Amygdala (tissue), 56 donors: ENCODE results near the gene CD80.
"Not testable (repeated sequence)": the region's sequence is repeated elsewhere in the genome, so short reads cannot be mapped to it uniquely, and the experiment has no call there.

Experiments used
- DNase-seq, 56 donors: peaks; one replicate each; lab custom pipeline; 2025; lab: John Stamatoyannopoulos, UW

CD80 gene

DNA sequence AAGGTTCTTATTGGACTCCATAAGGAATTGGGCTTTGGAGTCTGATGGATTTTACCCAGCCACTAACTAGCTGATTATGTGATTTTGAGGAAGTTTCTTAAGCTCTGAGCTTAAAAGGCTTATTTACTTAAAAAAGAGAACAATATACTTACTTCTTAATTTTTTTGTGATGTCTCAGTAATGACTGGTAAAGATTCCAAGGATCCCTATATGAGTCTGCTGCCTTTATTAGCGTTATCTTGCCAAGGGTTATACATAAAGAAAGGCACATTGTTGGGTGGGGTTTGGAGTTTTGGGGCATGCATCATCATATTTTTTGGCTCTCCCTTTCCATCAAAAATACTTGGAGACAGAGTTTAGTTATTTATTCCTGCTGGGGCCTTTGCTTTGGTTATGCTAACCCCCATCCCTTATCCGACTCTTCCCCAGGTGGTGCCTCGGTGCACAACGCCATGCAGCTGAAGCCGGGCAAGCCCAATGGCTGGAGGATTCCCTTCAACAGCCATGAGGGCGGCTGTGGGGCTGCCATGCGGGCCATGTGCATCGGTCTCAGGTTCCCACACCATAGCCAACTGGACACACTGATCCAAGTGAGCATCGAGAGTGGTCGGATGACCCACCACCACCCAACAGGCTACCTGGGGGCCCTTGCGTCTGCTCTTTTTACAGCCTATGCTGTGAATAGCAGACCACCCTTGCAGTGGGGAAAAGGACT, 26.6 kb upstream of the CD80 start:
- no peak for DNase-seq

DNA sequence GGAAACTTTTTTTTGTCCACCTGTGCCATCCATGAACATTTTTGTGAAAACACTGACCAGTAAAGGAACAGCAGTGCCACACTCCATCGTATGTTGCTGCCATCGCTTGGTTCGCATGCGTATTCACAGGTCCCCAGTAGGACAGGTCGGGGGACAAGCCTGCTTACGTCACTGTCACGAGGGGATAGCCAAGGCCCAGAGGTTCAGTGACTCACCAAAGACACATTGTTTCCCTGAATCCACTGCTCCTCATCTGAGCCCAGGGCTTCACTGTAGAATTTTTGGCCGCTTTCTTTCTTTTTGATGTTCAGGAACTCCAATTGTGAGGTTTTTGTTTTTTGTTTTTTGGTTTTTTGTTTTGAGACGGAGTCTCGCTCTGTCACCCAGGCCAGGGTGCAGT, 25.8 kb upstream of the CD80 start:
- no peak for DNase-seq

DNA sequence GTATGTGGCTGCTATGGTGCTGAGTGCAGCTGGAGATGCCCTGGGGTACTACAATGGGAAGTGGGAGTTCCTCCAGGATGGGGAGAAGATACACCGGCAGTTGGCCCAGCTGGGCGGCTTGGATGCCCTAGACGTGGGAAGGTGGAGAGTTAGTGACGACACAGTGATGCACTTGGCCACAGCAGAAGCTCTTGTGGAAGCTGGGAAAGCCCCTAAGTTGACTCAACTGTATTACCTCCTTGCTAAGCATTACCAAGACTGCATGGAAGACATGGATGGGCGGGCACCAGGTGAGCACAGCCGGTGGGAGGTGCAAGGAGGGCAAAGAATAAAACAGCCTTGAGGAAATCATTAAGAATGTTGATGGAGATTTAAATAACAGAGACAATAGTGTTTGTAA, 22.8 kb upstream of the CD80 start:
- DNase-seq: no peak

DNA sequence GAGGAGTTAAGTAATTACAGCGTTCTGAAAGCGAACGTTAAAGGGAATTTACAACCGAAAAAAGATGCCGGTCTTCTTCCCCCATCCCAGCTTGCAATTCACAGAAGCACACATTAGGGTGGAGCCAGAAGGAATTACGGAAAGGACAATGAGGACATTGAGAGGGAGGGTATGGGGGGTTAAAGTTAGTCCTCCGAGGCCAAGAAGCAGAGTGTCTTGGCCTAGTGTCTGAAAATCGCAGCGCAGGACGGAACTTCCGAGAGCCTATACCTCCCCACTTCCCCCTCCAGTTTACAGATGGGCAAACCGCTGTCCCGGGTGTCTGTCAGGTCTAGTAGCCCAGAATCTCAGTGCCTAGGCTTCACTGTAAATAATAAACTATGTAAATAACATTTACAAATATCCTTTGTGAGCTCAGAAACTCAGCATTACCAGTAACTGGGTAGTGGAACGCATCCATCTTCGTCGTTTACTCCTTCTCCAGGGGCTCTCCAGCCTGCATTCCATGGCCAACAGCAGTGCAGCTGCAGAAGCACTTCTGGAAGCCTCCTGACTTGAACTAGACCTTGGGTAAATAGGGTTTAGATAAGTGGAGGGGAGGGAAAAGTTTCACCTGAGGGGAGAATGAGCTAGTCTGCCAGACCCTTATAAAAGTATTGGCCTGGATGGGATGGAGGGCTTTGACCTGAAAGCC, 20.8 kb upstream of the CD80 start:
- peak in 1 of 56 donors; percentile 24 for DNase-seq

DNA sequence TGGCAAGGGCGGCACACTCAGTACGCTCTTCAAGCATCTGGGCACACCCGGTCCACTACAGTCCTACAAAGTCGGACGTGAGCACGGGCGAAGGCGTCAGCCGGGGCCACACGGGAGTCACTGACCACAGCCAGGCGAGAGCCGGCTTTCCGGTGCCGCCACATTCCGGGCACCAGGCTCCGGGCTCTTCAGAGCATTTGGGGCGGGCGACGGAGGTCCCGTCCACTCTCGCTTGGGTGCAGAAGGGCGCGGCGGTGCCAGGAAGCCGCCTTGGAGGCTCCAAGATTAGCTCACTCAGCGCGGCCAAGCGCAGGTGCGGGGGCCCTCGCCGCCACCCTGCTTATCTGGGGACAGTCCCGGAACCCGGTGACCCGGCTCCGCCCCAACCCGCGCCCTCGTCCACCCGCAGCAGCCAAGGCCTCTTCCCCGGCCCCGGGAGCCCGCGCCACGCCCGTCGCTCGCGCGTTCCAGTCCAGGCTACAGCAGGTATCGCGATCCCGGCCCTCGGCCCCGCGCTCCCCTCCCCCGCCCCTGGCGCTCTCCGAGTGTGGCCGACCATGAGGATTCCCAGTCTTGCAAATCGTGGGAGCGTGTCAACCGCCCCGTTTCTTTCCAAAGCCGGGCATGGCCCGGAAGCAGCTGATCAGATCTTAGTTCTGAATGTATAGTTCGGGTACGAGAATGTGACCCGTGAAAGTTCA, 20.1 kb upstream of the CD80 start, which contains the start of gene ADPRH:
ADPRH (plus strand) TSS at position 127 of the 701 bp plus-strand sequence. CDS start 2,678 bp downstream, outside the sequence.
- peak in 23 of 56 donors; percentile 11 to 65 (median 25) for DNase-seq

DNA sequence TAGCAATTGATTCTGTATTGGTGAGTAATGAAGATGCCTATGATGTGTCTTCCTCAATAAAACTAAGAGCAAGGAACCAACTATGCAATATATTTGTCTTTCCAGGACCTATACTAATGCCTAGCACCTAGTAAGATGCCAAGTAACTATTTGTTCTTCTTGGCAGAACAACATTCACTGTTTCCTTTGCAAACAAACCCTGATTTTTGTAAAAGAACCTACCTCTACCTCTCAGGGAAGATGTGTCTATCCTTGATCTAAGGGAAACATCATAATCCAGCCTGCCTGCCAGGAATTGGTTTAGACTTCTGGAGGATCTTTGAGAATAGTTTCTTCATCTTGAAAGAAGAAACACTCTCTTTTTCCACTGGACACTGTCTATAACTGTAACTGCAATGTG, 16.1 kb upstream of the CD80 start:
- no peak for DNase-seq

DNA sequence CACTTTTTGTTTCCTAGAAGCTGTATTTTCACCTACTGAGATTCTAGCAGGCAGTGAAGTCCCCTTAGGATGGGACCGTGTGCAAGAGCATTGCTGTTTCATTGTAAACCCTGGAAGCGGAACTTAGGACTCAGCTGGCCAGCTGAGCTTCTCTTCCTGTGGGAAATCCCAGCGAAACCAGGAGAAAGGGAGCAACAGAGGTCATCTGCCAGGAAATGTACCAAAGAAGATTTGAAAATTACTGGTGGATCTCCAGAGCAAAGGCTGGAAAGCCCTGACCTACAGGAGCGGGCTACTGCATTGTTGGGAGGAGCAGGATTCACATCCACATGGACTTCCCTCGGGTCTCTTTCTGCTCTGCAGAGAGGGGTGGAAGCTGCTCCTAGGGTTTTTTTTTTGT, 12.3 kb upstream of the CD80 start:
- DNase-seq: no peak

DNA sequence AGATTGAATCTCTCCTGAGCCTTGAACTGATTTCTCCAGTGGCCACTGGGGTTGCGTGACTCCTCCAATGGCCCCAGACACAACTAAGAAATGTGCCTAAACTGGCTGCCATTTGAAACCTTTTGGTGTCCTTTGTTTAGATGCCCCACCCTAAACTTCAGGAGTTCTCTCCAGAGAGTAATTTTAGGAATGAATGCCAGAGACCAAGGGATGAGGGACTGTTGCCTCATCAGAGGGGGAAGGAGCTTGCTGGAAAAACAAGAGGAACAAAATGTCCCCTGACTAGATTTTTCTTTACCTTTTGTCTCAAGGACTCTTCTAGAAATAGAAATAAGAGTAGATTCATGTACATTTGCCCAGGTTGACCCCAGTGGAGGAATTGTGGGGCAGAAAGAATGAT, 11.8 kb upstream of the CD80 start:
- DNase-seq: no peak

DNA sequence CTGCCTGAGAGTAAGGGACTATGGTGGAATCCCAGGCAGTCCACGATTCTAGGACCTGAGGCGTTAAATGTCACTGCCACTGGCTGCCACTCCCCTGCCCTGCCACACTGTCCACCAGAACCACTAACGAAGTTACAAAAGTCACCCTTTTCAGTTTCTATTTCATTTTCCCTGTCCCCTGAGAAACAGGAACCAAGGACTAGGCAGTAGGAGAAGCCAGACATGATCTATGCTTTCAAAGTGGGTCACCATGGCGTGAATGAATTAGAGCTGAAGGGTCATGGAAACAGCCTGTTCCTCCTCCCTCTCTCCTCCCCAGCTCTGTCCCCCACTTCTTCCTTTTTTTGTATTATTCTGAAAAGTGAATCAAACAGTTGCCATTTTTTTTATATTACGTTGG, 10.8 kb upstream of the CD80 start:
- peak in 1 of 56 donors; percentile 25 for DNase-seq

DNA sequence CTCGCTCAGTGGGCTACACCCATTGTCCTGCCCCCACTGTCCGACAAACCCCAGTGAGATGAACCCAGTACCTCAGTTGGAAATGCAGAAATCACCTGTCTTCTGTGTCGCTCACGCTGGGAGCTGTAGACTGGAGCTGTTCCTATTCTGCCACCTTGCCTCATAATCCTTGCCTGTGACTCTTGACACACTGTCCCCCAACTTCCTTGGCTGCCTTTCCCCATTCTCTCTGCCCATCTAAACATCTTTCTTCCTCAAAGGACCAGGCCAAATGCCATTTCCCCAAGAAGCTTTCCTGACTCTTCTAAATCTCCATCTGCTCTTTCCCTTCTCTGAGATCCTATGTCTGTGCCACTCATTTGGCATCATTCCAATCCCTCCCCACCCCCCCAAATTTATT, 9.7 kb upstream of the CD80 start:
- DNase-seq: no peak

DNA sequence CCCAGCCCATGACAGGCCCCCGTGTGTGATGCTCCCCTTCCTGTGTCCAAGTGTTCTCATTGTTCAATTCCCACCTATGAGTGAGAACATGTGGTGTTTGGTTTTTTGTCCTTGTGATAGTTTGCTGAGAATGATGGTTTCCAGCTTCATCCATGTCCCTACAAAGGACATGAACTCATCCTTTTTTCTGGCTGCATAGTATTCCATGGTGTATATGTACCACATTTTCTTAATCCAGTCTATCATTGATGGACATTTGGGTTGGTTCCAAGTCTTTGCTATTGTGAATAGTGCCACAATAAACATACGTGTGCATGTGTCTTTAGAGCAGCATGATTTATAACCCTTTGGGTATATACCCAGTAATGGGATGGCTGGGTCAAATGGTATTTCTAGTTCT, 3.9 kb upstream of the CD80 start:
- DNase-seq: not testable (repeated sequence)

DNA sequence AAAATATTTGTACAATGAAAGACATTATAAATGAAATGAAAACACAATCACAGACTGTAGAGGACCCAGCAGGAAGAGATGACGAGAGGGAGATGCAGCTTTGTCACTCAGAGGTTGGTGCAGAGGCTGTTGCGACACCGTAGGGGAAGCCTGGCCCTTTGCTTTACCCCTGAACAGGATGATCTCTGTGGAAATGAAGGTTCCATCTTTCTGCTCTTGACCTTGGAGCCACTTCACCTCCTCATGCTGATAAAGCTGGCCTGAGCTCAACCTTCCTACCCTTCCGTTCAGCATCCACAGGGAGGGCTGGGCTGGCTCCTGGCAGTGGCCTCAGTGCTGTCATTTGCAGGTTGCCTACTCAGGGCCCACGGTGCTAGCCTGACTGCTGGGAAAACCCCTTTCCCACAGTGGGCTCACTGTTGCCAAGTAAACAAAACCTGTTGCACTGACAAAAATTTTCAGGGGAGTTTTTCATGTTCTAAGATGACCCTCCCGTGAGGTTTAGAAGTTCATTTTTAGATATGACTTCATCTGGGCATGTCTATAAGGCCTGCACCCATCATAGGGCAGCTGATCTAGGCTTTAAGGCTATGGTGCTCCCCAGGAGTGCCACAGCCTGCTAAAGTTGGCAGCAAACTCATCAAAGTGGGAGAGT, 3.0 kb upstream of the CD80 start:
- DNase-seq: no peak

DNA sequence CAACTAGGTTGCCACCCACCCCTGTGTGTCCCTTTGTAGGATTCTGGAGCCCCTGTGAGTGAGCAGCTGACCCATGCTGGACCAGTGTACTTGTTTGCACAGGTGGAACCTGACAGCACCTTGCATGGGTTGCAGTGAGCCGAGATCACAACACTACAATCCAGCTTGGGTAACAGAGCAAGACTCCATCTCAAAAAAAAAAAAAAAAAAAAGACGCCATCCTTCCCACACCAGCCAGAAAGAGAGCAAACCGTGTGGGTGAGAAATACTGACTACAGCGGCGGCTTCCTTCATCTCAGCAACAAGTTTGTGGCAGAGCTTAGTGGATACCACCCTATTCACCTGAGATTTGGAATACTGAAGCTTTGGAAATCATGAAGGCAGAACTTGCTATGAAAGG, 746 bp upstream of the CD80 start:
- no peak for DNase-seq

DNA sequence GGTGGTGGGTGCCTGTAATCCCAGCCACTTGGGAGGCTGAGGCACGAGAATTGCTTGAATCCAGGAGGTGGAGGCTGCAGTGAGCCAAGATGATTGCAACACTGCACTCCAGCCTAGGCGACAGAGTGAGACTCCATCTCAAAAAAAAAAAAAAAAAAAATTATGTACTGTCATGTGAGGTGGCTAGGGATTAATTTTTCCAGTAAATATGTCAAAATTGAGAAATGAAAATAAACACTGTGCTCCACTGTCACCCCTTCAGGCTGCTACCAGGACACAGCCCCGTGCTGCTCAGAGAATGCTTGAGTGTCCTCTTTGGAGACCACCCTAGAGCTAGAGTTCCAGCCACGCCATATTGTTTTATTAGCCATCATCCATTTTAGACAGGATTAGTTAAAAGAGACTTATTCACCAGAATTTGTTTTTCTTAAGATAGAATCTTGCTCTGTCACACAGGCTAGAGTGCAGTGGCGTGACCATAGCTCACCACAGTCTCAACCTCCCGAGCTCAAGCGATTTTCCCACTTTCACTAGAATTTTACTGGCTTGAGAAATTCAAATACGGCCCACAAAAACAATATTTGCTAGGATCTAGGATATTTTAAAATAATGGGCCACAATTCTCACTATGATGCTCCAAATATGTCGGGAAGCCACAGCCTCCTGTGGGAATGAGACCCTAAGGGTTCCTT, 642 bp downstream of the CD80 start:
- DNase-seq: no peak

DNA sequence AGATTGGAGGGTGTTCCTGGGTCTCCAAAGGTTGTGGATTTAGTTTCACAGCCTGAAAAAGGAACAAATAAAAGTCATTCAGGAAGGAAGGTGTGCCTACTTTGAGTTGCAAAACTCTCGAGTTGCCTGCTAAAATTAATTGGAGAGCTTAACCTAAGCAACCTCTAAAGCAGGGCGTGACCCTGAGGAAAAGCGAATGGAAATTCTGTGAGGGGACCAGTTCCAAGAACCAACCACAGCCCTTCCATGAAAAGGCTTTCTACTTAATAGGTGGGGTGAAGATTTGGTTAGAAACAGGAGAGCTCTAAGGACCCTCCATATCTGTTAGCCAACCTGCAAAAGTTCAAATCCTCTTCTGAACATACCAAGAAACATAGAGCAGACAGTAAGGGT, 1.5 kb downstream of the CD80 start:
- no peak for DNase-seq

DNA sequence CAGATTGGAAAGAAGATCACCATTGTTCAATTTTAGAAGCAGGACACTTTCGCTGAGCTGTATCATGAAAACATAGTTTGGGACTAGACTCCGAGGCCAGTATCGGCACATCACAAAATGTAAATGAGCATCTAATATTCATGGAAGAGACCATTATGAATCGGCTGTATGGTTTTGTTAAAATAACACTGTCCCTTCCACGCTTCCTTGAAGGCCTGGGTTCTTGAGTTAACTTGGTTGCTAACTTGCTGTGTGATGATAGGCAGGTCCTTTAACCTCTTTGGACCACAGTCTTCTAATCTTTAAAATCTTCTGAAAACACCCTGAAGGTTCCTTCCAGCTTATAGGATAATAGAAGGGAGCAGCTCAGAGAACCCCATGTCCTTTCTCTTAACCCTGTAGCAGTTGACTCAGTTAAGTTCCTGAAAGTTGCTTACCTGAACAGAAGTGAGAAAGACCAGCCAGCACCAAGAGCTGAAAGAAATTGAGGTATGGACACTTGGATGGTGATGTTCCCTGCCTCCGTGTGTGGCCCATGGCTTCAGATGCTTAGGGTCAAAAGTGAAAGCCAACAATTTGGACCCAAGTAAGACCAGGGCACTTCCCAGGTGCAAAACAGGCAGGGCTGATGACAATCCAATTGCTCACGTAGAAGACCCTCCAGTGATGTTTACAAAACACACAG, 2.1 kb downstream of the CD80 start:
- no peak for DNase-seq

DNA sequence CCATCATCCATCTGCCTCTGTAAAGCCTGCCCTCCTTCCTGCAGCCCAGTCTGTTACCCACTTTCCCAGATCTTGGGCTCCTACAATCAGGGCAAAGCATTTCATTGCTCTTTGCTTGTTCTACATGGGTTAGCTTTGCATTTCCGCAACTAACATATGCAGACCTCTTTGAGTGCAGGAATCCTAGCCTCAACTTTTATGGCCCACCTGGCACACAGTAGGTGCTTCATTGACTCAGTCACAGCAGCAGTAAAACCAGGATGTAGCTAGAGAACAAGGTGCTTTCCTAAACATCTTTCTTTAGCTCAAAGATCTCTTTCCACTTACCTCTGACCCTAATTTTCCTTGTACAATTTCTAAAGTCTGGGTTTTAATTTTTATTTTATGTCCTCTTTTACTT, 3.5 kb downstream of the CD80 start:
- no peak for DNase-seq

DNA sequence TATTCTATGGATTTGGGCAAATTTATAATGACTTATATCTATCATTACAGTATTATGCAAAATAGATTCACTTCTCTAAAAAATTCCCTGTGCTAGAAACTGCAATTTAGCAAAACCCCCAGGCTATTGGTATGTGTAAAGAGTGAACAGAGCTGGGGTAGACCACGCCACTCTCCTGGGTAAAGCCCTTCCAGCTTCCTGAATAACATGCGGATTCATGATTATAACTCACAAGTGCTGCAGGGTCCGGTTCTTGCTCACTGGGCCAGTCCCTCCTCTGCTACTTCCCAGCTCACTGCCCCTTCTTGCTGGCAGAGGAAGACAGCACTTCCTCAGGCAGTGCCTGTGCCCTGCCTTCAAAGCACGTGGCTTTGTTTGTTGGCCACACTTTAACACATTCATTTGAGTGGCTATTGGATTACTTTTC, 4.1 kb downstream of the CD80 start:
- DNase-seq: no peak

DNA sequence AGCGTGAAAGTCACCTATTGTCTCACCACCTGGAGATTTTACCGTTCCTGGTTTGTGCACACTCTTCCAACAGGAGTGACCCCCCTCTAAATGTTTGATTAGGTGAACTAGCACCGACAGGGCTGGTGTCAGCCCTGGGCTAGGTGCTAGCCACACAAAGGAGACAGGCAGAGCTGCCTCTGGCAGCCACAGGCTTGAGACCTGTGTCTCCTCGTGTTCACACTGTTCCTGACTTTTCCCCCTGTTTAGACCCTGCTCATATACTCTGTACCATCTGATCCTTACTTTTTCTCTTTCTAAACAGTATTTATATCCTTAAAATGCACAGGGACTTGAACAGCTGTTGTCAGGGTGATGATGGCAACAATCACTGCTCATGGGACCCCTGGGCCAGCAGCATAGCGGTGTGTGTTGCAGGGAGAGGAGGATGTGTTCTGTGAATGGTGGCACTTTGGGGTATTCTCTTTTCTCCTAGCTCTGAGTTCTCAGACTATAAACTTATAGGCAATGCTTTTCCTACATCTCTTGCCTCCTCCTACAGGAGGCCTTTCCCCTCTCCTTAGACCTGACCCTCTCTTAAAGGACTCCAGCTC, 5.5 kb downstream of the CD80 start:
- no peak for DNase-seq
